MCF 10A (cell line): ENCODE results near the gene DGKA. TPM values are rescaled to one million over a fixed set of nuclear protein-coding genes. Genes with fewer than 3 reads are reported as not detected.

Experiments used
- BruUV-seq: library from RNA; stranded (reverse); fragments of 400-500 nt; replicated peaks from 2 replicates; lab custom pipeline; 2021; lab: Mats Ljungman, UMichigan
- CTCF ChIA-PET: fragments of 300-600 bp; sonication (Branson Sonifier 250); formaldehyde crosslinking; extraction: SDS; loops from one replicate; lab custom pipeline; 2021; ENCODE audit warnings: antibody characterized with exemption, inconsistent platforms; lab: Yijun Ruan, JAX
- POLR2A ChIA-PET: fragments of 300-600, 350-650 bp; sonication (Branson Sonifier 250); formaldehyde crosslinking; extraction: SDS; loops from one replicate; lab custom pipeline; 2020; ENCODE audit warnings: antibody characterized with exemption, inconsistent platforms; lab: Yijun Ruan, JAX
- DNase-seq: peaks from one replicate; pipeline ENCODE4 v3.0.0-alpha.2; 2018; ENCODE audit not compliant: unreplicated experiment
- H3K27ac Mint-ChIP-seq: one replicate; pipeline ENCODE4 v1.8.0; 2022; ENCODE audit warnings: mild to moderate bottlenecking, low read depth, mixed read lengths; ENCODE audit not compliant: unreplicated experiment
- H3K27me3 Mint-ChIP-seq: one replicate; pipeline ENCODE4 v1.8.0; 2022; ENCODE audit warnings: mixed read lengths; ENCODE audit not compliant: insufficient read depth, unreplicated experiment
- H3K36me3 Mint-ChIP-seq: one replicate; pipeline ENCODE4 v1.8.0; 2022; ENCODE audit warnings: mild to moderate bottlenecking, moderate library complexity, mixed read lengths; ENCODE audit not compliant: insufficient read depth, unreplicated experiment
- H3K4me1 Mint-ChIP-seq: one replicate; pipeline ENCODE4 v1.8.0; 2022; ENCODE audit warnings: mixed read lengths; ENCODE audit not compliant: insufficient read depth, unreplicated experiment
- H3K4me3 Mint-ChIP-seq: one replicate; pipeline ENCODE4 v1.8.0; 2022; ENCODE audit warnings: mild to moderate bottlenecking, moderate library complexity, mixed read lengths; ENCODE audit not compliant: unreplicated experiment
- H3K9me3 Mint-ChIP-seq: one replicate; pipeline ENCODE4 v1.8.0; 2022; ENCODE audit warnings: mixed read lengths; ENCODE audit not compliant: unreplicated experiment
- CTCF ChIP-seq: fragments of 200-600 bp; IDR thresholded peaks from one replicate; pipeline ENCODE4 v1.8.0; 2022; ENCODE audit warnings: antibody characterized with exemption, mild to moderate bottlenecking; ENCODE audit not compliant: unreplicated experiment
- intact Hi-C: fragments of 100-400 bp; cut with micrococcal nuclease; formaldehyde crosslinking; loops from 2 replicates; pipeline ENCODE4 v1.14.1; 2022
- total RNA-seq: library from RNA; stranded (reverse); gene quantifications from 2 replicates; pipeline ENCODE4 v1.2.3, GENCODE V29; 2022

The DGKA gene
- total RNA-seq, 1 experiment from 2014 or later, result 236 TPM

- ChIA-PET CTCF (interaction anchor here (0.5 to 7.0 kb wide), 13 partner anchors 8 to 164 kb away, joined by 3 to 80 read pairs (median 3); partner anchors contain the start of genes DGKA, ORMDL2, RAB5B and SARNP), POLR2A (interaction anchor here (0.6 to 2.9 kb wide), 9 partner anchors 9 to 737 kb away, joined by 3 to 36 read pairs (median 5); partner anchors contain the start of genes ESYT1, RAB5B and SUOX)
- BruUV-seq, result no TSS peak
- intact Hi-C loops, result no loop called here
- no peaks in the 10 kb centered on the region for H3K27me3 Mint-ChIP-seq
- peaks cover 62% of the 10 kb centered on the region for H3K36me3 Mint-ChIP-seq
- H3K27ac Mint-ChIP-seq, result no peak overlapping the region
- TF ChIP-seq CTCF, result no peak
- H3K4me1 Mint-ChIP-seq, result peaks cover 5% of the 10 kb centered on the region
- no peaks in the 10 kb centered on the region for H3K9me3 Mint-ChIP-seq
- DNase-seq, result no peak
- no peak overlapping the region for H3K4me3 Mint-ChIP-seq
Measured at GRCh38 chr12:55982319-55982936, 51.5 kb downstream of the DGKA start.

- no peak overlapping the region for H3K27ac Mint-ChIP-seq
- BruUV-seq, result no TSS peak
- intact Hi-C loops, result no loop called here
- POLR2A ChIA-PET, result interaction anchor here (1.1 to 2.9 kb wide), 5 partner anchors 10 to 145 kb away, joined by 3 to 36 read pairs (median 5); partner anchors contain the start of genes ESYT1, RAB5B and SUOX
- no peaks in the 10 kb centered on the region for H3K27me3 Mint-ChIP-seq
- H3K36me3 Mint-ChIP-seq, result peaks cover 63% of the 10 kb centered on the region
- H3K4me1 Mint-ChIP-seq, result peaks cover 2% of the 10 kb centered on the region
- no peak for DNase-seq
- TF ChIP-seq CTCF, result no peak
- no peak overlapping the region for H3K4me3 Mint-ChIP-seq
- CTCF ChIA-PET, result interaction anchor here (0.5 to 7.0 kb wide), 8 partner anchors 8 to 97 kb away, joined by 3 to 80 read pairs (median 4); partner anchors contain the start of genes DGKA, RAB5B and SUOX
- no peaks in the 10 kb centered on the region for H3K9me3 Mint-ChIP-seq
Measured at GRCh38 chr12:55983232-55983842, 52.4 kb downstream of the DGKA start.

- POLR2A ChIA-PET, result interaction anchor here (0.7 to 3.0 kb wide), 3 partner anchors 11 to 57 kb away, joined by 3 to 25 read pairs (median 23); partner anchors contain the start of genes RAB5B and SUOX
Measured at GRCh38 chr12:55984861-55985260, 53.9 kb downstream of the DGKA start.

More at GRCh38 chr12:55984861-55985260, 53.9 kb downstream of the DGKA start:
- Mint-ChIP-seq H3K4me3 (no peak overlapping the region), H3K9me3 (no peaks in the 10 kb centered on the region), H3K4me1 (no peaks in the 10 kb centered on the region), H3K36me3 (peaks cover 78% of the 10 kb centered on the region), H3K27ac (no peak overlapping the region), H3K27me3 (no peaks in the 10 kb centered on the region)
- DNase-seq, result no peak
- BruUV-seq, result no TSS peak
- intact Hi-C loops, result no loop called here
- CTCF ChIA-PET, result interaction anchor here (0.6 to 7.0 kb wide), 6 partner anchors 10 to 59 kb away, joined by 3 to 80 read pairs (median 4); partner anchors contain the start of gene SUOX
- no peak for TF ChIP-seq CTCF
